Activated CD4-positive, CD25-positive, alpha-beta regulatory T cell (primary cell): ENCODE results near the gene SIDT2.

Experiments used
- DNase-seq, 4 experiments: peaks; one replicate each; lab custom pipeline; 2025; lab: John Stamatoyannopoulos, UW

The SIDT2 gene

GRCh38 chr11:117189191-117189940 lies 10.8 kb downstream of the SIDT2 start:
- DNase-seq: no peak

- DNase-seq: no peak
Measured at GRCh38 chr11:117189941-117190544, 11.5 kb downstream of the SIDT2 start.

- DNase-seq: no peak
Measured at GRCh38 chr11:117191680-117192400, 13.3 kb downstream of the SIDT2 start.

GRCh38 chr11:117192401-117192875 lies 13.9 kb downstream of the SIDT2 start:
- no peak for DNase-seq

- DNase-seq: no peak
Measured at GRCh38 chr11:117193130-117194020, 14.8 kb downstream of the SIDT2 start.

GRCh38 chr11:117194267-117194666 lies 15.7 kb downstream of the SIDT2 start:
- DNase-seq: no peak

- no peak for DNase-seq
Measured at GRCh38 chr11:117195258-117195657, 16.7 kb downstream of the SIDT2 start.

- DNase-seq: no peak
Measured at GRCh38 chr11:117195761-117196160, 17.2 kb downstream of the SIDT2 start.

GRCh38 chr11:117197006-117197405 lies 18.5 kb downstream of the SIDT2 start:
- DNase-seq: no peak

- no peak for DNase-seq
Measured at GRCh38 chr11:117197516-117198456, 19.2 kb downstream of the SIDT2 start.

GRCh38 chr11:117198613-117199012 lies 20.1 kb downstream of the SIDT2 start:
- no peak for DNase-seq

GRCh38 chr11:117199053-117199915 lies 20.7 kb downstream of the SIDT2 start, which contains the start of gene TAGLN:
TSS of gene TAGLN (plus strand) at chr11:117199370. CDS start at chr11:117203014, 3,644 bp downstream.
- DNase-seq: no peak

GRCh38 chr11:117199916-117200812 lies 21.6 kb downstream of the SIDT2 start:
- DNase-seq: no peak

GRCh38 chr11:117200813-117201657 lies 22.5 kb downstream of the SIDT2 start:
- no peak for DNase-seq

GRCh38 chr11:117201658-117202305 lies 23.2 kb downstream of the SIDT2 start:
- DNase-seq: no peak

GRCh38 chr11:117202386-117203068 lies 24.0 kb downstream of the SIDT2 start:
- no peak for DNase-seq

- no peak for DNase-seq
Measured at GRCh38 chr11:117203069-117203407, 24.5 kb downstream of the SIDT2 start.
